Measurements from ENCODE around the gene ZBTB20.

The ZBTB20 gene

DNA sequence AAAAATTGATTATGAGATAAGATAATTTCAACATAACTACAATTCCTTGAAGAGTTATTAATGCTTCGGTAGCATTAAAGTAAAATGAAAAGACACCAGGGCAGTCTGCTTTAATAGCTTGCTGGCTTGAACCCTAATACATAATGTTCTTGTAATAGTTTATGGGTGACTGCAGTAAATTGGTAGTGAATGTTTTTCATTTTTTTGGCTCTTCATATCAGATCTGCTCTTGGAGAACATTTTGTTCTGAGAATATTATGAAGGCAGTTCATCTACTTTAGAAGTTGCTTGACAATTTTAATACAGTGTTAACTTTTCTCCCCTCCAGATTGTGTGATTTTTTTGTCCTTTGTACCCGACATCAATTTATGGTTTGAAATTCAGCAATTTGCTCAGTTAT is 128.4 kb downstream of the ZBTB20 start:
- no peak for FAIRE-seq

DNA sequence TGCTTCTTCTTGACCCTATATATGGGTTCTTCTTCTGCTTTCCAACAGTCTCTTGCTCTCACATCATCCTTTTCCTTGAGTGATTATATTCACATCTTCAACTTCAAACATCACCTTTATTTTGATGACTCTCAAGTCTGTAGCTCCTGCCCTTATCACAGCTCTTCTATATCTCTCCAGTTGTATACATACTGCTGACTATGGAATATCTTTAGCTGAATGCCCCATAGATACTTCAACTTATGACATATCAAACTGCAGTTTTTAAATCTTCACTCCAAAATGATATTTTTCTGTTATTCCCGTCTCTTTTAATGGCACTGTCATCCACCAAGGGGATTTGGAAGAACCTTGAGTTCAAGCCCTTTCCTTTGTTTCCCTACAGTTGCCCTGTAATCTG is 139.1 kb downstream of the ZBTB20 start:
- no peak for FAIRE-seq

DNA sequence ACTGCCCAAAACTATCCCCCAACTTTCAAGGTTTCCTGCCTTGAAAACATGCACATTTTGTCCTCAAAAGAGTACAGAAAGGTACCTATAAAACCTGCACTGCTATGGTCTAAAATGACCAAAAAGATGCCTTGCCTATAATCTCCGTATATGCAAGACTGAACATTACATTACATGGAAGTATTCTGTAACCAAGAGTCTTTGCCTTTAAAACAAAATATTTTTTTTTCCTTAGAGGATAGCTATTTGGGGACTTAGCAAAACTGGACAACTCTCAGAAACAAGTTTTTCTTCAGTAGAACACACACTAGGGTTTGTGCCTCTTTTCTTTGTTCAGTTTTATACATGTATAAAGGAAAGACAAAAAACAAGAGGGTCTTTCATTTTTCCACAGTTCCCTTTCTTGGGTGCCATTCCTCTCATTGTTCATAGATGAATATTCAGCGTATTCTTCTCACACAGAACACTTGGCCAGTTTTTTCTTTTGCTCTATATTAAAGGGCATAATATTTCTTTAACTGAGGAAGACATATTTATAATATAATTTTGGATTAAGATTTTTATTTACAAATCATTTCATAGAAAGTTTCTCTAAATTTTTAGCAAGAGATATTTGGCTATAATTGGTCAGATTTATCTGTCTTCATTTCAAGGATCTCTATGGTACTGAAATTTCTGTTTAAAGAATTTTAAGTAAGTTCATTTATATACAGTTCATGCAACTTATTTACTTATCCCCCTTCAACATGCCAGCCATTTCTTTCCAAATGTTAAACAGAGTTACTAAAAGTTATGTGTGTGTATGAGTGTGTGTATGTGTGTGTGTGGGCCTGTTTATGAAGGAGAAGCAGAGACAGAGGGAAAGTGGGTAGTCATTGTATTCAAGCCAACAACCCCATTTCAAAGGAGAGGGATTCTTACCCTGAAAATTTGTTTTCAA is 142.6 kb downstream of the ZBTB20 start:
- no peak for FAIRE-seq

DNA sequence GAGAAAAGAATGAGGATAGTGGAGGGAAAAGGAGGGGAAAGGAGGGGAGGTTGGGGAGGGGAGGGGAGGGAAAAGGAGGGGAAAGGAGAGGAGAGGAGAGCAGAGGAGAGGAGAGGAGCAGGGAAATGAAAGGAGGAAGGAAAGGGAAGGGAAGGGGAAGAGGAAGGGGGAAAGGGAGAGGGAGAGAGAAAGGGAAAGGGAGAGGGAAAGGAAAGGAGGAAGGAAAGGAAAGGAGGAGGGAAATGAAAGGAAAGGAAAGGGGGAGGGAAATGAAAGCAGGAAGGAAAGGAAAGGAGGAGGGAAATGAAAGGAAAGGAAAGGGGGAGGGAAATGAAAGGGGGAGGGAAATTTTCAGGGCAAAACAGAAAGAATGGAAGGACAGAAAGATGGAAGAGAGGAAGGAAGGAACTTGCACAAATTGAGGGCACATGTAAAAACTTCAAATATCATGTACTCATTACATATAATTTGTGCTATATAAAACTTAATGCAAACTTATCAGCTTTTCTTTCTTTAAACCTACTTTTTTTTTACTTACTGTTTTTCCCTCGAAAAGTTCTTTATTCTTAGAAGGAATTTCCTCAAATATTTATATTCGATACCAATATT is 148.0 kb downstream of the ZBTB20 start:
- no peak for FAIRE-seq

DNA sequence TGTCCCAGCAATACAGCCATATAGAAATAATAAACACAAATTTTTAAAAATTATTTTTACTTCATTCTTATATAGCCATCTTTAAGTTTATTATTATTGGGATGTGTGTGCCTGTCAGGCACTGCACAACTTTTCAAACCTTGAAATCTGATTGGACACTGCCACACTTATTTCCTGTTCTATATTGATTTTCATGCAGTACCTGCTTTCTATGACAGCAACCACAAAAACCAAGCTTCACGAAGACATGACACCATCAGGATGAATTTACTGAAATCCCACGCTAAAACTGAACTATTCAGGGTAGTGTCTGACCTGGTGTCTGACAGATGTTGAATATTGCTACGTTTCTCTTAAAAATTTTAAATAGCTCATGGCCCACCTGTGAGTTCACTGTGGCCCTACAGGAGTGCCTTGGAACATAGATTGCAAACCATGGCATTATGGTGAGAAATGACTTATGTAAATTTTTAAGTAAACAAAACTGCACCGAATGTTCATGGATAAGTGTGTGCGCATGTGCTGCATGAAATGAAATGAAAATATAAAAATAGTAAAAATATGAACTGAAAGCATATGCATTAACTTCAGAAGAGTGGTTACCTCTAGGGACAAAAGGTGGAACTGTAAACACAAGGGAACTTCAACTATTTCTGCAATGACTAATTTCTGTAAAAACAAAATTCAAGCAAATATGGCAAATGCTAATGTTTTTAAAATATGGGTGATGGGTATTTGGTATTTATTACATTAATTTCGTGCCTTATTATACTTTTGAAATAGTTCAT is 152.3 kb downstream of the ZBTB20 start:
- FAIRE-seq, result no peak

DNA sequence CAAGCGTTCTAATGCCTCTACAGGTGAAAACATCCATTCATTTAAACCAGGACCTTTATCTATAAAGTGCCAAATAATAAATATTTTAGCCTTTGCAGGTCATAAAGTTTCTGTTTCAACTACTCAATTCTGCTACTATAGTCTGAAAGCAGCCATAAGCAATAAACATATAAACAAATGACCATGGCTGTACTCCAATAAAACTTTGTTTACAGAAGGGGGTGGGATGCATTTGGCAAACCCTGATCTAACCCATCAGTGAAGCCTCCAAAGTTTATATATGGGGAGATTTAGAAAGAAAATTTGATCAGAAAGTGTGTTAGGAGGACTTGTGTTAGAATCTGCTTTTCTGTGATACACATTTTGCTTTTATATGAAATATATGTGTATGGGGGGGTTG is 161.3 kb downstream of the ZBTB20 start:
- no peak for FAIRE-seq

DNA sequence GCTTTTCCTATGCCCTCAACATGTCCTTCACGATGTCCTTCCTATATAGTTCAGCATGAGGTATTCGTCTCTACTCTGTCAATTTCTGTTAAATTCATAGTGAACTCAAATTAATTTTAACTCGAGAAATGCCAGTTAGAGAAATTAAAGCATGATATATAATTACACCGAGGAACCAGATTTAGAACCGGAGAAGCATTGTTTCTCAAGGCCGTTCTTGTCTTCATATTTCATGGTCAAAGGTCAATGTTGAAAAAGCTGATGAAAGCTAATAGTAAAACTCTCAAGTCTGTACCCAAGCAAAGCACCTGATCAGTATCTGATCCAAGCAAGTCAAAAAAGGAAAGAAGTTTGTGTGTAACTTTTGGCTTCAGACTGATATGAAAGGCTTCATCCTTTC is 163.8 kb downstream of the ZBTB20 start:
- FAIRE-seq, result no peak

DNA sequence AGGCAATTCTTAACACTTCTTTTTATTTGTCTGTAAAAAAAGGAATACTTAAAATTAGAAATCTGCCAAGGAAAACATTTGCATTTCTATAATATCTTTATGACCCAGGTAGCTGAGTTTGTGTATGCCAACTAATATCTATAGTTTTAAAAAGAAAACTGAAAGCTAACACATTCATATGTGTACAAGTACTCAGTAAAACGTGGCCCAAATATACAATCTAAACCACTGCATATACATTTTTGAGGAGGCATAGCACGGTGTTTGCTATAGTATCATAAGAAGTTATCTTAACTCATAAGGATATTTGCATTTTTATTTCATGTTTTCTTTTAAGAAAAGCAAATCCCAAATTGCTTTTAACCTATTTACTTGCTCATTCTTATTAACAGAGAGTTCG is 172.7 kb downstream of the ZBTB20 start:
- no peak for FAIRE-seq

DNA sequence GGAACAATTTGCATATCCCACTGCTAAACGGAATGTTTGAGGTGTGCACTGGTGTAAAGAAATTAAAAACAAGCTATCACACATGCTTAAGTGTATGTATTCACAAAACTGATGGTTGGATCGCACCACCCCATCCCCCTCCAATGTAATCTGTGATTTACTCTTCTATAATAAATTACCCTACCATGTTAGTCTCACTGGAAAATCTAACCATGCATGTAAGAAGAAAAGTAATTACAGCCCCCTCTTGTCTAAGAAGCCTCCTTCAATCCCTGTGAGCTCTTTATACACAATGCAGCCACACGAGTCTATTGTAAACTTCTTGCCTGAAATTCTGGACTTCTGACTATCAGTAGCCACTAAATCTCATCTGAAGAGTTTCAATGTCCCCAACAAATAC is 173.6 kb downstream of the ZBTB20 start:
- FAIRE-seq, result no peak

DNA sequence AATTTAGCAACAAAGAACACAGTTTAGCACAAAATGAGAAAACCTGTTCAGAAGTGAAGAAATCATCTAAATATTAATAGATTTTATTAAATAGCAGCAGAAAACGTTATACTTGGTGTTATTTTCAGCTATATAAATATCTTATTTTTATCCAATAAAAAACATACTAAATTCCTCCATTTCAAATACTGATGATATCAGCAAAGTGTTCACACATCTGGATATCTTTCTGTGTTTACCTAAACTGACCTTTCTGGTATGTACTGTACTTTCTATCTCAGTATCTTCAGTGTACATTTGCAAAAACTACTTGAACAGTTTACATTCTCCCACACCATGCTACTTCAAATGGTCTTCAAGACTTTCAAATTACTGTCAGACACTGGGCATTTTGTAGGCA is 179.9 kb downstream of the ZBTB20 start:
- no peak for FAIRE-seq

DNA sequence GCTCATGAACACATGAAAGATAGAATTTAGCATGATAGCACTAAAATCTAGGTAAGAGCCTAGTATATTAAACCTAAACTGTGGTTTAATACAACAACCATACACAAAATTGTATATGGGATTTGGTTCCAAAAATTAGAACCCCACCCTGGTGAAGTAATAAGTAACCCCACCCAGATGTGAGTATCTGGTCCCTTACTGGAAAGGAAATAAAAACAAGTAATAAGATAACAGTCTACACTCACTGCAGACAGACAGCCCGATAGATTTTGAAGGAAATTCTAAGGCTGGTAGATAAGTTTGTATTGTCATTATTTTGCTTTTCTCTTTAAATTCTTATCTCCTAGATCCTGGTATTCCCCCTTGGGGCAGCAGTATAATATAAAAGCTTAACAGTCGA is 184.9 kb downstream of the ZBTB20 start:
- FAIRE-seq, result no peak

DNA sequence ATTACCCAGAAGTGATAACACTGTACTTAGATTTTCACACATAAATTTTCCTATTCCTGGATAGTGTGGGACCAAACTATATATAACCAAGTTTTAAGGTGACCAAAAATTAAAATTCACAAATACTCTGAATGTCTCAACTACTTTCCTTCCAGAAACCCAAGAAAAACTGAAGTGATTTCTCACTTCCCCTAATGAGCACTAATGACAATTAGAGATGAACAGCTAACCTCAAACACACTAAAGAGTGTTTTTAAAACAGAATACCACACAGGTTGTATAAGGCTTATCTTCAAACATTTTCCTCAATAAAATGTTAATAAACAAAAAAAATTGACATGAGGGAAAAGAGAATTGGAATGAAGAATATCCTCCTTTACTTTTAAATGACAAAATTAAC is 188.2 kb downstream of the ZBTB20 start:
- FAIRE-seq, result no peak

DNA sequence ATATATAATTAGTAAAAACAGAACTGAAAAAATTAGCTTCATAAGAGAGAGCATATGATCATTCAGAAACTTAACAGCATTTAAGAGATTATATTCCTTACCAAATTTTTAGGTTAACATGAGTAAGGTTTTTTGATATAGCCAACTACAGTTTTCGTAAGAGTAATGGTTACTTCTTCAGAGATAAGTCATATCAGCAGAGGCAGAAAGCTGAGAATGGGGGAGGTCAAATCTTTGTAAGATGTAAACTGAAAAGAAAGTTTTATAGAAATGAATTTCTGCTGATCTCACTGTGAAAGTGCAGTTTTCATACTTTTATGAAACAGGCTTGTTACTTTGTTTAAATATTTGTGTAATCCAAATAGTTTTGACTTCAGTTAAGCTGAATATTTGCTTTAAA is 193.3 kb downstream of the ZBTB20 start:
- FAIRE-seq, result no peak

DNA sequence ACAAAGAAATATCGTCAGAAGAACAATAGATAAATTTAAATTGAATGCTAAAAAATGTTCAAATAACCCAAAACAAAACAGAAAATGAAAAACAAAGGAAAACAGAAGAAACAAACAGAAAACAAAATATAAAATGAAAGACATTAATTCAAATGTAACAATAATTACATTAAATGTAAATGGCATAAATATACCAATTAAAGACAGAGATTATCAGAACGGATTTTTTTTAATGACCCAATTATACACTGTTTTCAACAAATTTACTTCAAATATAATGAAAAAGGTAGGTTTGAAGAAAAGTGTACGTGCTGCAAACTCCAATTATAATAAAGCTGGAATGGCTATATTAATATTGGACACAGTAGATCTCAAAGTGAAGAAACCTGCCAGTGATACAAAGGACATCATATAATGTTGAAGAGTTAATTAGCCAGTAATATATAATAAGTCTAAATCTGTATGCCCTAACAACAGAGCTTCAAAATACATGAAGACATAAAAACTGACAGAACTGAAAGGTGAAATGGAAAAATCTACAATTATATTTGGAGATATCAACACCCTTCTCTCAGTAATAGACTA is 193.8 kb downstream of the ZBTB20 start:
- peak; percentile 58 for FAIRE-seq

DNA sequence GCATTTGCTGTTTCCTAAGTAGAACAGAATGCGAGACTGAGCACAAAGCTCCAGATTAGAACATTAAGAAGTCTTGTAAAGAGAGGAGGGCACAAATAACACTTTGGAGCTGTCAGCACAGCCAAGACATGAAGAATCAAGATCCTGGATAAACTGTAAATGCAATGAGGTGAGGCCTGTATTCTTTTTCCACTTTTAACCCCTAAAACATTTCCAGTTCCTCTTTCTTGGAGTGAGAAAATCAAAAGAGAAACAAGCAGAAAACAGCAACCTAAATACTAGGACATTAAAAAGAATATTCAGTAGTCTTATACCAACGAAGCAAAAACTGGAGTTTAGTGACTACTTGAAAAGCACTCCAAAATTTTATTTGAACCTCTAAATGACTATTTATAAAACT is 204.3 kb downstream of the ZBTB20 start:
- no peak for FAIRE-seq

DNA sequence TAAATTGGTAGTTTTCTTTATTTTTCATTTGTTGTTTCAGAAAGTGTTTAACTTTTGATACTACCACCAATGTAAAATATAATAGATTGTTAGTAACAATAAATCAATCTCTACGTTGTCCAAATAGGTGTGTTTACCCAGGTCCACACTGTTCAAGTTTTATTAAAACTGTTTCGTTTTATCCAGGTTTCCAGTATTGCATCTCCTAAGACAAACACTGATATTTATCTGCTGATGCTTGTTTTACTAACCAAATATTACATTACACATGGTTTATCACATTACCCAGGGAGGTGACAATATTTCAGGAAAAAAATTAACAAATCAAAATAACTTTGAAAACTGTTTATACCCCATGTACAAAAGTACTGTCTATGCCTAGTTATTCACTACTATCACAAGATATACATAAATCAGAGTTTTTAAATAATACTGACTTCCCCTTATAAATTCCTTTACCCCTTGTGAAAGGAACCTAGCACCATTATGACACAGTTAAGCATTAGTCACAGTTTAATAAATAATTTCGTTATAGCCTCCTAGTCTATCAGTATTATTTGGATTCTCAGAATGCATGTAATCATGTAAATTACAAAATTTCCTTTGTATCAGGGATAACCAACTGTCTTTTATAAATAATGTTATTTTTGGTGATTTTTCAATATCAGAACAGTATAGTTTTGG is 205.3 kb downstream of the ZBTB20 start:
- no peak for FAIRE-seq

DNA sequence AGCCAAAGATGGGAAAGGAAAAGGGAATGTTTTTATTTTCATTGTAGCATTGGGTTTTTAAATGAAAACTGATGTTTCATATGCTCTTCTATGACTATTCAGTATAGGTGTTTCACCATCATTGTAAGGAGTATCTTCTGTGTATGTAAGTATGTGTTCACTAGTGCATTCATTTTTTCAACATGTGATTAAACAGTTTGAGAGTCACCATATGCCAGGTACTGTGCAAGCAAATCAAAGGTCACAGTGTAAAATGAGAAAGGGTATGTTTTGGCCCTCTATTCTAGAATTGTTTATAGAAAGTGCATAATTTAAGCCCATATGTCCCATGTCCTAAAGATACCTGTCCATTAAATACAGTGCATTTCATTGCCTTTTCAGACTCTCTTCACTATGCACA is 207.2 kb downstream of the ZBTB20 start:
- no peak for FAIRE-seq

DNA sequence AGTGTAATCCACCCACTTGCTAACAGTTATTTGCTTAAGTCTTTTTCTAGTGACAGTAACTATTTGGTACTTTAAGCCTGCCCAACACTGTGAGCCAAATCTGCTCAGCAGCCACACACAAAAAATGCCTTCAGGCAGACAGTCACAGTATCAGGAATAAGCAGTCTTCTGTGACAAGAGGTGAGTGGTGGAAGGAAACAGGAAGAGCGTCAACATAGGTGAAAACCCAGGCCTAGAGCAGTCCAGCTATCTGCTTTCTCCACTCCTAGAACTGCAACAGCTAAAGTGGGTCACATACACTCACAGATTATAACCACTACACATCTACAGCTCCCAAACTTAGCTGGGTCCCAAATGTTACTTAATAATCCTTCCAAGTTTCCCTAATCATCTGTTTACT is 213.7 kb downstream of the ZBTB20 start:
- no peak for FAIRE-seq

DNA sequence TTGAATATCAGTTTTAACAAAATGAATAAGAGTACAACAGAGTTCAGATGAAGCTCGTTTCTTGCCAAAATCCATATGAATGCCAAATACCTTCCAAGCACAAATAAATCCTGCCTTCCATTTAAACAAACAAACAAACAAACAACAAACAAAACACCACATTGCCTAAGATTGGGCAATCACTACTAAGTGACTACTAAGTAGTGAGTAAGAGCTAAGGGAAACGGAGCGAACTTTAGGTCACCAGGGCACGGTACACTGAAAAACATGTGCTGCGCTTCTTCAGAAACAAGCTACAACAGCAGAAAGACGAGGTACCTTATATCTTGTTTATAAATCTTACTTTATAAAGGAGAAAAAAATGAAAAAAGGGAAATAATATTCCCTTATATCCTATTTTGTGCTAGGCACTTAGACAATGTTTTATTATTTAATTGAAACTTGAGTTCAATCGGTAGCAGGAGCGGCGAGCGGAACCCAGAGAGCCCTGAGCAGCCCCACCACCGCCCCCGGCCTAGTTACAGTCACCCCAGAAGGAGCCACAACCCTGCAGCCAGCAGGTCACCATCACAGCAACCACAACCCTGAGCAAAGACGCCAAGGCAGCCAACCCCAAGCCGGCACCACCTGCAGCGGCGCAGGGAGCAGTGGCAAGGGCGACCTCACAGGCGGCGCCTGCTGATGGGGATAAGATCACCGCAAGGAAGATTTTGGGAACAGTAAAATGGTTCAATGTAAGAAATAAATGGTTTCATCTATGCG is 216.9 kb downstream of the ZBTB20 start:
- FAIRE-seq, result no peak

DNA sequence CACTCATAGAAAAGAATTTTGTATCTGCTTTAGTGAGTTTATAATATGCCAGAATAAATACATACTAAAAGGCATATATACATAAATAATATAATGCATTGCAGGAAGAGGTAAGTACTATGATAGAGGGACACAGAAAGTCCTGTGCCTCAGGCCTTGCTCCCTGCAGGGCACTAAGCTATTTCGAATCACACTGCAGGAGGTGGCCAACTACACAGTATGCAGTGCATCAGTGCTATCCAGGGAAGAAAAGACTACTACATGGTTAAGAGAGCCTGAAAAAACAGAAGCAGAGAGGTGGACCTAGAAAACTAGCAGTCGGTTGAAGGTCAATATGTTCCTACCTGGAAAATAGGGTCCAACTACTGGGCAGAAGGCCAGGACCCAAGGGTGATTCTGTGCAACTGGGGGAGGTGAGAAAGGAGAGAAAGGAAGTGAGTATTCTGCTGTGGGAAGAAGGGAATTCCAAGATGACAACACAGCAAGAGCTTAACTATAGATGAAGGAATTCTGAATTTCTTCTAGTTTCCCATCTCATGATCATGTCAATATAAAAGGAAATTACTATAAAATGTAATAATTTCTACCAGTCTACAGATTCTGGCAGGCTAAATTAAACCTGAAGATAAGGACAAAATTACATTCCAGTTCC is 218.0 kb downstream of the ZBTB20 start:
- FAIRE-seq, result no peak

DNA sequence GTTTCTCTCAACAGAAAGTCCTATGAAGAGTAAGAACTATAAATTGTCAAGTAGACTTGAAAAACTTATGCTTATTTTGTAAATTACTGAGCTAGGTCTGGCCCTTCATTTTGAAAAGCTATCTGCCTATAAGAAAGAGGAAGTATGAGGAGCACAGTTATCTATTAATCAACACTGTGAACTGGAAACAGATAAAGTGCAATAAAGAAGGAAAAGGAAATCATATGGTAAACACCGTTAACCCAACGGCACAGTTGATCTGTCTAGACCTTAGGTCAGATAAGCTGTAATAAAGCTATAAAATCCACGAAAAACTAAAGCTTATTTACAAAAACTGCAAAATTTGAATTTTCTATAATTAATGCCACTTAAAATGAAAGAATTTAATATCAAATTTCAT is 242.5 kb downstream of the ZBTB20 start:
- no peak for FAIRE-seq

Measured in G401.6 (cell line).